Measurements from ENCODE around the gene RNF157. TPM values are rescaled to one million over a fixed set of nuclear protein-coding genes. Genes with fewer than 3 reads are reported as not detected.

RNF157 gene
- total and polyA plus RNA-seq, 9 of the 15 experiments (the other 6 are each of a cell fraction or from before 2014, with no cell fraction given): 8.1 to 31.7 (median 20.8) TPM

DNA sequence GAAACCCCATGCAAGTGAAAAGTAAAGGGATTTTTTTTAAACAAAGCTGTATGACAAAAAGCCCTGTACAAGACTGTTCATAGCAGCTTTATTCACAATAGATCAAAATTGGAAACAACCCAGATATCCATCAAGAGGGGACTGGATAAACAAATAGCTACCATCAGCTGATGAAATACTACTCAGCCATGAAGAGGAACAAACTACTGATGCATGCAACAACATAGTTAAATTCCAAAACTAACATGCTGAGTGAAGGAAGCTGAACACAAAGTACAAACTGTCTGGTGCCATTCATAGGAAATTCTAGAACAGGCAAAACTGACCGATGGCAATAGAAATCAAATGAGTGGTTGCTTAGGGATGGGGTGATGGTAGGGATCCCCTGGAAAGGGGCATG lies 114.4 kb downstream of the RNF157 start:
- no peaks in the 10 kb centered on the region for H3K79me2 ChIP-seq (ENCODE audit: control insufficient read depth, insufficient read depth, low read length)
- intact Hi-C loops (cut with micrococcal nuclease): no loop called here
- in situ Hi-C loops (cut with MboI): loop anchor here (5.0 kb wide), 1 partner anchor 166 kb away; no protein-coding TSS in a partner anchor
- H3K9me1 ChIP-seq (ENCODE audit: control insufficient read depth, insufficient read depth, low read length): peaks cover under 1% of the 10 kb centered on the region
- no peak overlapping the region for H3K27ac ChIP-seq (ENCODE audit: extremely low read depth, low read depth, low read length)
- peaks cover 4 to 10% of the 10 kb centered on the region in 2 experiments; a peak in 4 of 5 replicates for H3K27me3 ChIP-seq (ENCODE audit: control insufficient read depth in 2 of 2, insufficient read depth in 2 of 2, low read length in 2 of 2)
- no peak for ATAC-seq
- BruUV-seq (replicated peaks): no TSS peak
- POLR2A ChIA-PET: interaction anchor here (0.7 to 11.3 kb wide), 4 partner anchors 18 to 145 kb away, joined by 3 to 157 read pairs (median 4); no protein-coding TSS in a partner anchor
- no peak overlapping the region for H3K9ac ChIP-seq (ENCODE audit: insufficient read depth in 1 of 2, low read depth in 2 of 2, low read length in 2 of 2)
- CTCF ChIA-PET (ENCODE audit: low intra/inter-chr PET ratio): interaction anchor here (6.9 kb wide), 1 partner anchor 154 kb away, joined by 89 read pairs; no protein-coding TSS in a partner anchor
- no peaks in the 10 kb centered on the region for H4K20me1 ChIP-seq (replicated peaks; ENCODE audit: control insufficient read depth, insufficient read depth, low read length)
- H3K4me1 ChIP-seq (replicated peaks in 1 of 2; ENCODE audit: control insufficient read depth in 2 of 2, insufficient read depth in 2 of 2, low read length in 2 of 2): peaks cover under 1 to 24% of the 10 kb centered on the region in 2 experiments; a peak in 4 of 5 replicates
- H3K4me2 ChIP-seq (ENCODE audit: insufficient read depth, low read length): no peak overlapping the region
- H3K4me3 ChIP-seq: no peak overlapping the region
- FAIRE-seq: no peak
- 39% methylated on average over 1 of the region's 1 CpG for WGBS (ENCODE audit: insufficient coverage, low coverage, missing lambda C conversion rate)
- TF ChIP-seq TCF3 (CRISPR knock-in tag; IDR thresholded peaks at IDR 0.05) (no peak), ZNF146 (CRISPR knock-in tag; IDR thresholded peaks at IDR 0.05; ENCODE audit: unreplicated experiment) (peak; percentile 89)
- H2AFZ ChIP-seq (ENCODE audit: low read depth, low read length): no peak overlapping the region
- H3K9me3 ChIP-seq (replicated peaks; ENCODE audit: control insufficient read depth, insufficient read depth, low read depth, low read length): no peaks in the 10 kb centered on the region
- DNase-seq (ENCODE audit: extremely low read depth in 1 of 4, low spot score in 3 of 4): no peak
- H3K36me3 ChIP-seq (ENCODE audit: control insufficient read depth, insufficient read depth, low read length): no peaks in the 10 kb centered on the region

GRCh38 chr17:76125391-76125675 lies 115.0 kb downstream of the RNF157 start:
- in situ Hi-C loops (cut with MboI): loop anchor here (5.0 kb wide), 1 partner anchor 167 kb away; no protein-coding TSS in a partner anchor
- WGBS (ENCODE audit: insufficient coverage, low coverage, missing lambda C conversion rate): 4% methylated on average over 5 of the region's 5 CpGs
- TF ChIP-seq COPS2 (conservative IDR thresholded peaks at IDR 0.05) (no peak), SIX5 (IDR thresholded peaks at IDR 0.05; ENCODE audit: borderline replicate concordance in 1 of 2, insufficient read depth in 1 of 2, low read depth in 1 of 2, low read length in 2 of 2) (no peak), ZNF79 (CRISPR knock-in tag; IDR thresholded peaks at IDR 0.05; ENCODE audit: low read depth) (no peak), RBBP5 (IDR thresholded peaks at IDR 0.05; ENCODE audit: borderline replicate concordance, insufficient read depth, low read length, poor library complexity, severe bottlenecking) (no peak), SRSF1 (IDR thresholded peaks at IDR 0.05; ENCODE audit: low read depth, low read length) (no peak), MAFK (IDR thresholded peaks at IDR 0.05; ENCODE audit: low read length) (no peak), FOXA1 (IDR thresholded peaks at IDR 0.05; ENCODE audit: borderline replicate concordance) (no peak), KAT7 (CRISPR knock-in tag; IDR thresholded peaks at IDR 0.05; ENCODE audit: borderline replicate concordance) (no peak), LCOR (CRISPR knock-in tag; IDR thresholded peaks at IDR 0.05) (no peak), ZSCAN32 (CRISPR knock-in tag; IDR thresholded peaks at IDR 0.05) (no peak), STAT5B (CRISPR knock-in tag; IDR thresholded peaks at IDR 0.05) (no peak), CHD4 (IDR thresholded peaks at IDR 0.05; ENCODE audit: insufficient read depth, insufficient replicate concordance, low read depth, low read length, poor library complexity, severe bottlenecking) (no peak)
- TF ChIP-seq, protein P1, sequence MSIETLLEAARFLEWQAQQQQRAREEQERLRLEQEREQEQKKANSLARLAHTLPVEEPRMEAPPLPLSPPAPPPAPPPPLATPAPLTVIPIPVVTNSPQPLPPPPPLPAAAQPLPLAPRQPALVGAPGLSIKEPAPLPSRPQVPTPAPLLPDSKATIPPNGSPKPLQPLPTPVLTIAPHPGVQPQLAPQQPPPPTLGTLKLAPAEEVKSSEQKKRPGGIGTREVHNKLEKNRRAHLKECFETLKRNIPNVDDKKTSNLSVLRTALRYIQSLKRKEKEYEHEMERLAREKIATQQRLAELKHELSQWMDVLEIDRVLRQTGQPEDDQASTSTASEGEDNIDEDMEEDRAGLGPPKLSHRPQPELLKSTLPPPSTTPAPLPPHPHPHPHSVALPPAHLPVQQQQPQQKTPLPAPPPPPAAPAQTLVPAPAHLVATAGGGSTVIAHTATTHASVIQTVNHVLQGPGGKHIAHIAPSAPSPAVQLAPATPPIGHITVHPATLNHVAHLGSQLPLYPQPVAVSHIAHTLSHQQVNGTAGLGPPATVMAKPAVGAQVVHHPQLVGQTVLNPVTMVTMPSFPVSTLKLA (conservative IDR thresholded peaks at IDR 0.05): no peak

More at GRCh38 chr17:76125391-76125675, 115.0 kb downstream of the RNF157 start:
- Histone ChIP-seq H3K4me2 (ENCODE audit: insufficient read depth, low read length) (no peak overlapping the region), H4K20me1 (replicated peaks; ENCODE audit: control insufficient read depth, insufficient read depth, low read length) (no peaks in the 10 kb centered on the region), H3K4me3 (no peak overlapping the region), H3K4me1 (replicated peaks in 1 of 2; ENCODE audit: control insufficient read depth in 2 of 2, insufficient read depth in 2 of 2, low read length in 2 of 2) (peaks cover 5 to 21% of the 10 kb centered on the region in 2 experiments; a peak in 4 of 5 replicates), H3K9me3 (replicated peaks; ENCODE audit: control insufficient read depth, insufficient read depth, low read depth, low read length) (no peaks in the 10 kb centered on the region), H2AFZ (ENCODE audit: low read depth, low read length) (0 out of 2 replicates have a peak overlapping the region, but pooled peaks have one; percentile 2), H3K9me1 (ENCODE audit: control insufficient read depth, insufficient read depth, low read length) (peaks cover 4% of the 10 kb centered on the region), H3K36me3 (ENCODE audit: control insufficient read depth, insufficient read depth, low read length) (no peaks in the 10 kb centered on the region), H3K27me3 (ENCODE audit: control insufficient read depth in 2 of 2, insufficient read depth in 2 of 2, low read length in 2 of 2) (peaks cover 4% of the 10 kb centered on the region in 2 experiments; a peak in 4 of 5 replicates), H3K9ac (ENCODE audit: insufficient read depth in 1 of 2, low read depth in 2 of 2, low read length in 2 of 2) (no peak overlapping the region), H3K79me2 (ENCODE audit: control insufficient read depth, insufficient read depth, low read length) (no peaks in the 10 kb centered on the region), H3K27ac (ENCODE audit: extremely low read depth, low read depth, low read length) (no peak overlapping the region)
- POLR2A ChIA-PET: interaction anchor here (0.6 to 11.3 kb wide), 4 partner anchors 16 to 146 kb away, joined by 3 to 157 read pairs (median 3); partner anchors contain the start of gene FOXJ1
- FAIRE-seq (no peak), DNase-seq (ENCODE audit: extremely low read depth in 1 of 4, low spot score in 3 of 4) (no peak), ATAC-seq (no peak)
- CTCF ChIA-PET (ENCODE audit: low intra/inter-chr PET ratio): interaction anchor here (0.6 to 6.9 kb wide), 2 partner anchors 18 to 154 kb away, joined by 5 to 89 read pairs; no protein-coding TSS in a partner anchor
- BruUV-seq (replicated peaks): no TSS peak
- intact Hi-C loops (cut with micrococcal nuclease): no loop called here
